ENCODE data around the gene NUAK1. TPM values are rescaled to one million over a fixed set of nuclear protein-coding genes. Genes with fewer than 3 reads are reported as not detected.

Gene NUAK1
- total RNA-seq, 1 experiment from 2014 or later: 10.1 TPM

GRCh38 chr12:106085213-106085612, 53.5 kb downstream of the NUAK1 start:
- Histone ChIP-seq H2AFZ (ENCODE audit: low read length) (no peak overlapping the region), H4K20me1 (ENCODE audit: control insufficient read depth, insufficient read depth, insufficient read length) (no peaks in the 10 kb centered on the region), H3K79me2 (ENCODE audit: insufficient read depth, low read length) (no peaks in the 10 kb centered on the region), H3K27me3 (ENCODE audit: insufficient read depth, low read length) (no peaks in the 10 kb centered on the region), H3K23ac (ENCODE audit: insufficient read length, low read depth, low read length) (no peak overlapping the region), H3K9ac (ENCODE audit: extremely low read depth, insufficient read length, low read length) (no peak overlapping the region), H4K91ac (ENCODE audit: insufficient read length, low read depth, low read length) (no peak overlapping the region), H3K4me1 (ENCODE audit: insufficient read depth, low read length) (peaks cover 4% of the 10 kb centered on the region; the same call in 1 of the 2 replicates), H3K27ac (ENCODE audit: insufficient read length, low read depth, low read length) (no peak overlapping the region), H3K9me3 (ENCODE audit: control insufficient read depth, low read depth, low read length) (no peaks in the 10 kb centered on the region), H3K79me1 (ENCODE audit: insufficient read depth, low read depth, low read length, poor library complexity, severe bottlenecking) (no peaks in the 10 kb centered on the region), H3K23me2 (ENCODE audit: insufficient read length, low read depth, low read length, poor library complexity, severe bottlenecking) (no peaks in the 10 kb centered on the region), H2BK5ac (ENCODE audit: insufficient read length, low read length) (no peak overlapping the region), H4K8ac (replicated peaks; ENCODE audit: insufficient read length, low read depth, low read length) (no peak overlapping the region), H2BK20ac (ENCODE audit: low read depth, low read length, poor library complexity, severe bottlenecking) (no peak overlapping the region), H3K56ac (ENCODE audit: insufficient read length, low read depth, low read length) (no peak overlapping the region), H2BK120ac (ENCODE audit: low read depth, low read length, poor library complexity, severe bottlenecking) (no peak overlapping the region), H3K4ac (ENCODE audit: low read depth, low read length) (no peak overlapping the region), H2BK15ac (ENCODE audit: low read depth, low read length) (no peak overlapping the region), H2BK12ac (ENCODE audit: insufficient read length, low read depth, low read length) (no peak overlapping the region), H3K4me2 (ENCODE audit: insufficient read depth, insufficient read length, low read length) (no peak overlapping the region), H3T11ph (ENCODE audit: low read length) (no peak overlapping the region), H4K5ac (ENCODE audit: insufficient read length, low read depth, low read length) (no peak overlapping the region), H3K18ac (ENCODE audit: insufficient read length, low read depth, low read length) (no peak overlapping the region), H3K14ac (ENCODE audit: insufficient read depth, low read length) (no peak overlapping the region), H2AK5ac (ENCODE audit: insufficient read length, low read length) (no peak overlapping the region)
- Mint-ChIP-seq H3K27ac (no peak overlapping the region), H3K27me3 (ENCODE audit: low read depth) (no peaks in the 10 kb centered on the region), H3K36me3 (ENCODE audit: insufficient read depth in 1 of 3, low read depth in 3 of 3) (peaks cover 8 to 39% (median 17%) of the 10 kb centered on the region in 3 experiments; a peak in 6 of 7 replicates), H3K4me1 (peaks cover 23 to 26% of the 10 kb centered on the region in 2 experiments), H3K9me3 (no peaks in the 10 kb centered on the region), H3K4me3 (no peak overlapping the region)
- WGBS (ENCODE audit: extremely low coverage, insufficient read length, low lambda C conversion rate): no CpG with 5 or more reads among the region's 2 CpGs
- DNase-seq: no peak
- TF ChIP-seq, protein P1, sequence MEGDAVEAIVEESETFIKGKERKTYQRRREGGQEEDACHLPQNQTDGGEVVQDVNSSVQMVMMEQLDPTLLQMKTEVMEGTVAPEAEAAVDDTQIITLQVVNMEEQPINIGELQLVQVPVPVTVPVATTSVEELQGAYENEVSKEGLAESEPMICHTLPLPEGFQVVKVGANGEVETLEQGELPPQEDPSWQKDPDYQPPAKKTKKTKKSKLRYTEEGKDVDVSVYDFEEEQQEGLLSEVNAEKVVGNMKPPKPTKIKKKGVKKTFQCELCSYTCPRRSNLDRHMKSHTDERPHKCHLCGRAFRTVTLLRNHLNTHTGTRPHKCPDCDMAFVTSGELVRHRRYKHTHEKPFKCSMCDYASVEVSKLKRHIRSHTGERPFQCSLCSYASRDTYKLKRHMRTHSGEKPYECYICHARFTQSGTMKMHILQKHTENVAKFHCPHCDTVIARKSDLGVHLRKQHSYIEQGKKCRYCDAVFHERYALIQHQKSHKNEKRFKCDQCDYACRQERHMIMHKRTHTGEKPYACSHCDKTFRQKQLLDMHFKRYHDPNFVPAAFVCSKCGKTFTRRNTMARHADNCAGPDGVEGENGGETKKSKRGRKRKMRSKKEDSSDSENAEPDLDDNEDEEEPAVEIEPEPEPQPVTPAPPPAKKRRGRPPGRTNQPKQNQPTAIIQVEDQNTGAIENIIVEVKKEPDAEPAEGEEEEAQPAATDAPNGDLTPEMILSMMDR (conservative IDR thresholded peaks at IDR 0.05): no peak

Measured in H9 (cell line).